ENCODE results near the gene HS6ST1. TPM values are rescaled to one million over a fixed set of nuclear protein-coding genes. Genes with fewer than 3 reads are reported as not detected.
"Not testable (repeated sequence)": the region's sequence is repeated elsewhere in the genome, so short reads cannot be mapped to it uniquely, and the experiment has no call there.

HS6ST1 gene
- total RNA-seq, 2 donors from 2014 or later: 21.8 to 32.4 TPM

GRCh38 chr2:128260239-128261138 is 58.2 kb downstream of the HS6ST1 start:
- TF ChIP-seq CTCF (IDR thresholded peaks at IDR 0.05): peak; percentile 12
- ATAC-seq (ENCODE audit: insufficient number of reproducible peaks, low FRiP score, low read depth): peak; percentile 86
- H3K27me3 ChIP-seq (replicated peaks; ENCODE audit: insufficient read depth): no peaks in the 10 kb centered on the region
- no peaks in the 10 kb centered on the region for H3K9me3 ChIP-seq
- peak; percentile 21 for DNase-seq (ENCODE audit: low spot score)
- H3K27ac ChIP-seq: peak overlapping the region; percentile 51 to 67
- peak overlapping the region; percentile 43 for H3K4me3 ChIP-seq
- no peaks in the 10 kb centered on the region for H3K36me3 ChIP-seq
- peaks cover 3 to 7% of the 10 kb centered on the region in 2 donors for H3K4me1 ChIP-seq (ENCODE audit: control insufficient read depth in 1 of 2, low read depth in 2 of 2)

GRCh38 chr2:128259585-128259984 is 59.1 kb downstream of the HS6ST1 start:
- Histone ChIP-seq H3K27ac (no peak overlapping the region), H3K27me3 (replicated peaks; ENCODE audit: insufficient read depth) (no peaks in the 10 kb centered on the region)
- ATAC-seq (ENCODE audit: insufficient number of reproducible peaks, low FRiP score, low read depth): no peak

DNA sequence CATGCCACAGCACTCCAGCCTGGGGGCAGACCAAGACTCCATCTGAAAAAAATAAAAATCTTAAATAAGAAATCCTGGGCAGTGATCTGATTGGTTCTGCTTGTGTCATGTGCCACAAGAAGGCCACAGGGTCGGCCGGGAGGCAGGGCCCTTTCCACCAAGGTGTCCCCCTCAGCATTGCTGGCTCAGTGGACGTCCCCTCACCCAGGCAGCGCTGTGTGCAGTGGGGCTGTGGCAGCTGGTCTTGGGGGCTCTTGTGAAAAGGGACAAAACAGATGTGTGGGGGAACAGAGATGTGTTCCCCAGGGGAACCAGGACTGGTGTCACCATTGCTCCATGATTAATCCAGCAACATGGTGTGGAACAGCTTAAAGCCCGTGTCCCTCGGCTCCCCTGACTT is 60.5 kb downstream of the HS6ST1 start:
- no peaks in the 10 kb centered on the region for H3K36me3 ChIP-seq
- ATAC-seq (ENCODE audit: insufficient number of reproducible peaks, low FRiP score, low read depth) (no peak), DNase-seq (ENCODE audit: low spot score) (no peak)
- no peak overlapping the region for H3K27ac ChIP-seq
- peaks cover 3 to 7% of the 10 kb centered on the region in 2 donors for H3K4me1 ChIP-seq (ENCODE audit: control insufficient read depth in 1 of 2, low read depth in 2 of 2)
- no peak for TF ChIP-seq CTCF (IDR thresholded peaks at IDR 0.05)
- H3K27me3 ChIP-seq (replicated peaks; ENCODE audit: insufficient read depth): no peaks in the 10 kb centered on the region
- H3K4me3 ChIP-seq: no peak overlapping the region
- H3K9me3 ChIP-seq: no peaks in the 10 kb centered on the region

More at GRCh38 chr2:128259585-128259984, 59.1 kb downstream of the HS6ST1 start:
- no peak overlapping the region for H3K4me3 ChIP-seq
- peaks cover 3 to 7% of the 10 kb centered on the region in 2 donors for H3K4me1 ChIP-seq (ENCODE audit: control insufficient read depth in 1 of 2, low read depth in 2 of 2)
- DNase-seq (ENCODE audit: low spot score): no peak
- H3K36me3 ChIP-seq: no peaks in the 10 kb centered on the region
- H3K9me3 ChIP-seq: no peaks in the 10 kb centered on the region
- TF ChIP-seq CTCF (IDR thresholded peaks at IDR 0.05): no peak

DNA sequence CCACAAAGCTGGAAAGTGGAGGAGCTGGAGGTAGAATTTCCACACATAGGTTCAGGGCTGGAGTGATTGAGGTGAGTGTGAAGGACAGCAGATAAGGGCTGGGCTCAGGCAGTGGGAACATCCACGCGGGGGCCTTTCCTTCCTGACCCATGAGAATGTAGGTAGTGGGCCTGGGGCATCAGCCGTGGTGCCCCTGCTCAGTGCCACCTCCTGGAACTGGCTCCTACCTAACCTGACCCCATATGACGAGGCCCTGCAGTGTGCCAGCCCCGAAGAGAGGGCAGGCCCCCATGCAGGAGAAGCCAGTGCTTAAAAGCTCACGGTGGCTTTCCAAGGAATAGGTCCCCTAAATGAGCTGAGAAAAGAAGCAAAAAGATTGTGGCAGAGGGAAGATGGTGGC is 66.2 kb downstream of the HS6ST1 start:
- no peak overlapping the region for H3K4me3 ChIP-seq
- DNase-seq (ENCODE audit: low spot score) (no peak), ATAC-seq (ENCODE audit: insufficient number of reproducible peaks, low FRiP score, low read depth) (no peak)
- H3K27ac ChIP-seq: no peak overlapping the region
- no peak for TF ChIP-seq CTCF (IDR thresholded peaks at IDR 0.05)
- H3K9me3 ChIP-seq: no peaks in the 10 kb centered on the region
- H3K36me3 ChIP-seq: no peaks in the 10 kb centered on the region
- no peaks in the 10 kb centered on the region for H3K4me1 ChIP-seq (ENCODE audit: control insufficient read depth in 1 of 2, low read depth in 2 of 2)
- no peaks in the 10 kb centered on the region for H3K27me3 ChIP-seq (replicated peaks; ENCODE audit: insufficient read depth)

DNA sequence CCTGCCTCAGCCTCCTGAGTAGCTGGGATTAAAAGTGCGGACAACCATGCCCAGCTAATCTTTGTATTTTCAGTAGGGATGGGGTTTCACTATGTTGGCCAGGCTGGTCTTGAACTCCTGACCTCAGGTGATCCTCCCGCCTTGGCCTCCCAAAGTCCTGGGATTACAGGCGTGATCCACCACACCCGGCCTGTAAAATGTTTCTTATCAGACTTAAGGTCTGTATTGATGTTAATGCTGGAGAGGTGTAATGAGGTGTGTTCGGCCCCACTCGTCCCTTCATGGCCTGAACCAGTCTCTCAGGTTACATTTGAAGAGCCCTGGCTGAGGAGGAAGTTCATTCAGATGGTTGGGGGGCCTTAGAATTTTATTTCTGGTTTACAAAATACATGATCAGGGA is 66.6 kb downstream of the HS6ST1 start:
- H3K4me1 ChIP-seq (ENCODE audit: control insufficient read depth in 1 of 2, low read depth in 2 of 2); H3K27ac ChIP-seq; DNase-seq (ENCODE audit: low spot score); H3K27me3 ChIP-seq (replicated peaks; ENCODE audit: insufficient read depth); H3K36me3 ChIP-seq; ATAC-seq (ENCODE audit: insufficient number of reproducible peaks, low FRiP score, low read depth); H3K9me3 ChIP-seq; H3K4me3 ChIP-seq: not testable (repeated sequence)
